Measurements from ENCODE around the gene FCHO1.

DNA sequence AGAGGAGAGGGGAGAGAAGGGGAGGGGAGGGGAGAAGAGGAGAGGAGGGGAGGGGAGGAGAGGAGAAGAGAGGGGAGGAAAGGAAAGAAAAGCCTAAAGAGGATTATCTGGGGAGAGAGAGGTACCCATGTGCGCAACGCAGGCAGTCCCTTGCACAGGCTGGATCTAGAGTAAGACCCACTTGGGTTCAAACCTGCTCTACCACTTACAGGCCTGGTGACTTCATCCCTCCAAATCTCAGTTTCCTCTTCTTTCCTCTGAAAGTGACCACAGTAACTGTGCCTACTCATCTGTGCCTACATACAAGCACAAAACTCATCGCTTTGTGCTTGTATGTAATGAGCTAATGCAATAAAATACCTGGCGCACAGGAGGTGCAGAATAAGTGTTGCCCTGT lies 32.7 kb upstream of the FCHO1 start:
- TF ChIP-seq CTCF (IDR thresholded peaks at IDR 0.05), result no peak
- no peak for TF ChIP-seq EZH2 (IDR thresholded peaks at IDR 0.05; ENCODE audit: borderline replicate concordance, insufficient read depth, low read depth, low read length, poor library complexity, severe bottlenecking)

Data from B cell (primary cell).